DMS 273 (cell line): ENCODE measurements around the gene ASGR2.
"Not testable (repeated sequence)": the region's sequence is repeated elsewhere in the genome, so short reads cannot be mapped to it uniquely, and the experiment has no call there.

Source experiments
- DNase-seq: peaks from one replicate; lab custom pipeline; 2025; ENCODE audit not compliant: unreplicated experiment; lab: John Stamatoyannopoulos, UW

Gene ASGR2

DNA sequence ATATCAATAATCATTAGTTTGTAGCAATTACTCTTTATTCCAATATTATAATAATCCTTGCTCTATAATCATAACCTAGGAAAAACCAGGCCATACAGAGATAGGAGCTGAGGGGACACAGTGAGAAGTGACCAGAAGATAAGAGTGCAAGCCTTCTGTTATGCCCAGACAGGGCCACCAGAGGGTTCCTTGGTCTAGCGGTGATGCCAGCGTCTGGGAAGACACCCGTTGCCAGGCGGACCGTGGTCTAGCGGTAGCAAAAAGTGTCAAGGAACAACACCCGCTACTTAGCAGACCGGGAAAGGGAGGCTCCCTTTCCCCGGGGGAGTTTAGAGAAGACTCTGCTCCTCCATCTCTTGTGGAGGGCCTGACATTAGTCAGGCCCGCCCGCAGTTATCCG lies 11.8 kb upstream of the ASGR2 start:
- not testable (repeated sequence) for DNase-seq

DNA sequence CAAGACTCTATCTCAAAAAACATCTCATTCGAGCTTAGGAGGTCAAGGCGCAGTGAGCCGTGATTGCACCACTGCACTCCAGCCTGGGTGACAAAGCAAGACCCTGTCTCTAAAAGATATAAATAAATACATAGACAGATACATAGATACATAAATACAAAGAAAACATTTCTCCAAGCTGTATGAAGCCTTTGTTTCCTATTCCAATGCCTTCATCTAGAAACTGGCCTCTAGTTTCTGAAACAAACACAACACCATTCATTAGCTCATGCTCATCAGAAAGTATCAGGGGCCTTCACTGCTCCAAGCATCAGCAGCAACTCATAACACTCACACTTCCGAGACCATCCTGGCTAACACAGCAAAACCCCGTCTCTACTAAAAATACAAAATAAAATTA lies 10.3 kb upstream of the ASGR2 start:
- DNase-seq, result no peak

DNA sequence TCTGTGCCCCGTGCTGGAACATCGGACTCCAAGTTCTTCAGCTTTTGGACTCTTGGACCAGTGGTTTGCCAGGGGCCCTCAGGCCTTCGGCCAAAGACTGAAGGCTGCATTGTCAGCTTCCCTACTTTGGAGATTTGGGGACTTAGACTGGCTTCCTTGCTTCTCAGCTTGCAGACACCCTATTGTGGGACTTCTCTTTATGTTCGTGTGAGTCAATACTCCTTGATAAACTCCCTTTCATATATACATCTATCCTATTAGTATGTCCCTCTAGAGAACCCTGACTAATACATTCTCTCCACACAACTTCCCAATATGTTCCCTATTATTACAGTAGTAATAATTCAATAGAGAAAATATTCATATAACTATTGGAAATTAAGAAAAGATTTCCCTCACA lies 9.2 kb upstream of the ASGR2 start:
- DNase-seq, result no peak

DNA sequence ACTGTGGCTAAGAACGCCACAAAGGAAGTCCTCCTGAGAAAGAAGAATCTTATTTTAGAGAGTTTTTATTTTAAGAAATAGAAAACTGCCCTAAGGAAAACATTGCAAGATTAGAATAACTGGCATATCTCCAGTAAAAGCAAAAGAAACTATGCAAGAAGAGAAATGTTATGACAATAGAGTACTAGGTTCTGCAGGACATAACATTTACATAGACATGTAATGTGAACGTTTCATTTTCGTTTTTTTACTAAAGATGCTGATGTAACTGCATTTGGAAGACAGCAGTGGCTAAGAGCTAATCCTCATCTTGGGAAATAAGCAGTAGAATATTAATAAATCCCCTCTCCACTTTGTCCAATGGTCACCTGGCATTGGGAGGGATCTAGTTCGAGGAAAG lies 7.8 kb upstream of the ASGR2 start:
- no peak for DNase-seq

DNA sequence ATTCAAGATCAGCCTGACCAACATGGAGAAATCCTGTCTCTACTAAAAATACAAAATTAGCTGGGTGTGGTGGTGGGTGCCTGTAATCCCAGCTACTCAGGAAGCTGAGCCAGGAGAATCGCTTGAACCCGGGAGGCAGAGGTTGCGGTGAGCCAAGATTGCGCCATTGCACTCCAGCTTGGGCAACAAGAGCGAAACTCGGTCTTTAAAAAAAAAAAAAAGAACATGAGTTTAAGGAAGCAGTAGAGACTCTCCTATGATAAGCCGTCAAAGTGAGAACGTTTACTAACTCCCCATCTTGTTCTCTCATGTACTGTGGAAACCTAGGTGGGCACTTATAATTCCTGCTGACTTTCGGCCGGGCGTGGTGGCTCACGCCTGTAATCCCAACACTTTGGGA lies 6.0 kb upstream of the ASGR2 start:
- not testable (repeated sequence) for DNase-seq

DNA sequence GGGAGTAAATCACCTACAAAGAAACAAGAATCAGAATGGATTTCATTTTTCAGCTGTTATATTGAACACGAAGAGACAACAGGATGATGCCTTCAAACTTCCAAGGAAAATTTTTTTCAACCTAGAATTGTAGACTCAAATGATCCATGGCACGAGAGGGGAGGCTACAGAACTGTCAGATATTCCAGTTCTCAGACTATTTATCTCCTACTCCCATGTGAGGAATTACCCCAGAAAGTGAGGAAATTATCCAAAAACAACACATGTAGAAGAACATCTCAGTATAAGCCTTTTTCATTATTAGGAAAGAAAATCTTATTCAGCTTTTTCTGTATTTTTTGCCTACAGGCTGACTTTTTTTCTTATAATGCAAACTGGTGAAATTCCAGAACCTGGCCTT lies 5.5 kb upstream of the ASGR2 start:
- no peak for DNase-seq

DNA sequence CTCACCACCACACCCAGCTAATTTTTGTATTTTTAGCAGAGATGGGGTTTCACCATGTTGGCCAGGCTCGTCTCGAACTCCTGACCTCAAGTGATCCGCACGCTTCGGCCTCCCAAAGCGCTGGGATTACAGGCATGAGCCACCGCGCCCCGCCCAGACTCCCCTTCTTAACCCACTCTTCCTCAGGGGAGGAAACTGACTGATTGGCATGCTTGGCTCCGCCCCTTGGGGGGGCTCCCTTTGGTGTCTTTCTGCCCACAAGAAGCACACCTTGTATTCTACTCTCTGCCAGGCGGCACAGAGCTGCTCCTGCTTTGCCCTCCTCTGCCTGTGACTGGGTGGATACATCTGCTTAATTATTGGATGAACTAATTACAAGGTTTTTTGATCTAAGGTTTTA lies 4.7 kb upstream of the ASGR2 start:
- no peak for DNase-seq

DNA sequence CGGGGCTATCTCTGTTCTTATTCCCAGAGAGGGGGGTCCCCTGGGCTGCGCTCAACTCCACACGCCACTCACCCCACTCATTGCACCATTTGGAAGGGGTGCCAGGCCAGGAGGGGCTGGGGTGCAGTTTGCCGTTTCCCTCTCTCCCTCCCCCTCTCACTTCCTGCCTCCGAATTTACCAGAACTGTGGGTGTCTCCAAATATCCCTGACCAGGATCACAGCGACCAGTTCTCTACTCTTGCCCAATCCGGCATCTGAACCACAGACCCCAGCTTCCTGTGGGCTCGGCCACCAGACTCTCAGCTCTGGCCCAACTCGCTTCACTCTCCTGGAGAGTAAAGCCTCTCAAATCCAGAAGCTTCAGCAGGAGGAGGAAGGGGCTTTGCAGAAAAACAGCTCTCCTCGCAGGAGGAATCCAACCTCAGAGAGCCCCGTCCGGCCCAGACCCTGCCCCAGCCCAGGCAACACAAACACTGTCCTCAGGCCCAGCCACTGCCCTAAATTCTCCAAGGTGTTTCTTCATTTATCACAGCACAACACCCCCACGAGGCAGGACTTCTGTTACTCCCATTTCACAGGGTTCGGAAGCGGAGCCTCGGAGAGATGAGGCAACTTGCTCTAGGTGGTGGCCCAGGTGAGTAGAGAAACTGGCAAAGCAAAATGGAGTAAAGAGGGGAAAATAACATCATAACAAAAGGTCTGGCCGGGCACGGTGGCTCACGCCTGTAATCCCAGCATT lies 423 bp upstream of the ASGR2 start:
- no peak for DNase-seq

DNA sequence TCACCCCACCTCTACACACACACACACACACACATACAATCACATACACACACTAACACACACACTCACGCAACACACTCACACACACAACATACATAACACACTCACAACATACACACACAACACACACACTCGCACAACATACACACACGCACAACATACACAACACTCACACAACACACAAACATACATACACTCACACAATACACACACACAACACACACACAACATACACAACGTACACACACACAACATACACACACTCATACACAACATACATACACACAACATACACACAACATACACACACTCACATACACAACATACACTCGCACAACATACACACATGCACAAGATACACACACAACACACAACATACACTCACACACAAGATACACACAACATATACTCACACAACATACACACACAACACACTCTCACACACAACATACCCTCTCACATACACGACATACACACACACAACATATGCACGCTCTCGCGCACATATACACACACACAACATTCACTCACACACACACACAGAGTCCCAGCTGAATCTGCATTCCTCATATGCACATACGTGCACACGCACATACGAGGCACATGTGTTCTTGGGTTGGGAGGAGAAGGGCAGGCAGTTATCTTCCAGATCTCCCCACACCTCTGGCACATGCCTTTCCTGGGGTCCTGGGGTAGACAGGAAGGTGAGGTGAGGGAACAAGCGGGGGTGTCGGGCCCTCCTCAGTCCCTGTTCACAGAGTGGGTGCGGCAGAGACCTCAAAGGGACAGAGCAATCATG lies 1.1 kb downstream of the ASGR2 start:
- no peak for DNase-seq

DNA sequence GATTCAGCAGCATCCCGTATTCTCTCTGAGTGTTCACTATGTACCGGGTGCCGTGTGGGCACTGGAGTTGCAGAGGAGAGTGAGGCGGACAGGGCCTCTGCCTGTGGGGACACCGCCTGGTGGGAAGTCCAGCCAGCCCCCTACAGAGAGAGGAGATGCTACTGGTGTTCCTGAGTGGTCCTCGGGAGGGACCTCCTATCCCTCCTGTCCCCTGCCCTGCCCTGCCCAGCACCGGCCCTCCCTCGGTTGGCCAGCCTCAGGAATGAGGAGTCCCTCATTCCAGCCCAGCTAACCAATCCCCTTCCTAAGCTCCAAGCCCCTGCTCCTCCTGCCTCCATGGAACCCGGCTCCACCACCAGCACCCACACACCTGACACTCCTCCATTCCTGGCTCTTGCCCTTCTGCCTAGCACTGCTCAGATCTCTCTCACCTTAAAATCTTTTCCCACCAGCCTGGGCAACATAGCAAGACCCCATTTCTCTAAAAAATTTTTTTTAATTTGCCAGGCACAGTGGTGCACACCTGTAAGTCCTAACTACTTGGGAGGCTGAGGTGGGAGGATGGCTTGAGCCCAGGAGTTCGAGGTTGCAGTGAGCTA lies 2.0 kb downstream of the ASGR2 start:
- no peak for DNase-seq

DNA sequence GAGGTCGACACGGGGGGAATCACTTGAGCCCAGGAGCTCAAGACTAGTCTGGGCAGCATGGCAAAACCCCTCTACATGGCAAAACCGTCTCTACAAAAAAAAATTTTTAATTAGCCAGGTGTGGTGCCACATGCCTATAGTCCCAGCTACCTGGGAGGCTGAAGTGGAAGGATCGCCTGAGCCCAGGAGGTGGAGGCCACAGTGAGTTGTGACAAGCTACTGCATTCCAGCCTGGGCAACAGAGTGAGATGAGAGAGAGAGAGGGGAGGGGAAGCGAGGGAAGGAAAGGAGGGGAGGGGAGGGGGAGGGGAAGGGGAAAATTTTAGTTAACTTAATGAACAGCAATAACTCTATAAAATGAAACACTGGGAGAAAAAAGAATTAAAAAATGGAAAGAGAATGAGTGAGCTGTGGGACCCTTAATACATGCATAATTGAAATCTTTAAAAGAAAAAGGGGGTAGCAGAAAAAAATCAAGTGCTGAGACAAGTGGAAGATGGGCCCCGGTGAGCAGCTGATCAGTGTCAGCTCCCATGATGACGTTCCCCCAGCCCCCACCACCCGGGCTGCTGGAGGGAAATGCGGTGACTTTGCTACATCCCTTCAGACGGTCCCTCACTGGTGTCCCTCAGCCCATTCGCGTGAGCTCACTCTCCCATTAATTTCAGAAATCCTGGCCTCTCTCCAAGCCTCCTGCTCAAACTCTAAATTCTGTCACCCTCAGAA lies 2.7 kb downstream of the ASGR2 start:
- DNase-seq, result peak; percentile 36

DNA sequence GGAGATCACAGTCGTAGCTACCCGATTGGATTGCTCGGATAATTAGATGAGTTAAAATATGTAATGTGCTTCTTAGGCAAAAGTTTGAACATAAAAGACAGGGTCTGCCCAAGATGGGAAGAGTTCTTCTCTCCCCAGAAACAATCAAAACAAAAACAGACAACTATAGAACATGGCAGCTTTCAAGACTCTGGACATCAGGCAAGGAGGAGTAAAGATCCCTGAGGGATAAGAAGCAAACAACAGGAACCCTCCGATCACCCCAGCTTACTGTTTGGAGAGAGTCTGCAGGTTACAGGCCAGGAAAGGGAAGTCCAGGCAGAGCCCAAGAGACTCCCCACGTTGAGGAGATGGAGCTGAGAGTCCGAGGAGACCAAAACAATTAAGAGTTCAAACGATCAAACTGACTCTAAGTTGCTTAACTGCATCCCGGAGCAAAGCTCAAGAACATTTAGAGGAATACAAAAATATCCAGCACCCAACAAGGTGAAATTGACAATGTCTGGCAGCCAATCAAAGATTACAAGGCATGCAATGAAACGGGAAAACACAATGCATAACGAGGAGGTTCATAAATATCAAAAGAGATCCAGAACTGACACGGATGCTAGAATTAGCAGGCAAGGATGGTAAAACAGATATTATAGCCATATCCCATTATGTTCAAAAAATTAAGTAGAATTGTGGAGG lies 3.9 kb downstream of the ASGR2 start:
- DNase-seq, result no peak

DNA sequence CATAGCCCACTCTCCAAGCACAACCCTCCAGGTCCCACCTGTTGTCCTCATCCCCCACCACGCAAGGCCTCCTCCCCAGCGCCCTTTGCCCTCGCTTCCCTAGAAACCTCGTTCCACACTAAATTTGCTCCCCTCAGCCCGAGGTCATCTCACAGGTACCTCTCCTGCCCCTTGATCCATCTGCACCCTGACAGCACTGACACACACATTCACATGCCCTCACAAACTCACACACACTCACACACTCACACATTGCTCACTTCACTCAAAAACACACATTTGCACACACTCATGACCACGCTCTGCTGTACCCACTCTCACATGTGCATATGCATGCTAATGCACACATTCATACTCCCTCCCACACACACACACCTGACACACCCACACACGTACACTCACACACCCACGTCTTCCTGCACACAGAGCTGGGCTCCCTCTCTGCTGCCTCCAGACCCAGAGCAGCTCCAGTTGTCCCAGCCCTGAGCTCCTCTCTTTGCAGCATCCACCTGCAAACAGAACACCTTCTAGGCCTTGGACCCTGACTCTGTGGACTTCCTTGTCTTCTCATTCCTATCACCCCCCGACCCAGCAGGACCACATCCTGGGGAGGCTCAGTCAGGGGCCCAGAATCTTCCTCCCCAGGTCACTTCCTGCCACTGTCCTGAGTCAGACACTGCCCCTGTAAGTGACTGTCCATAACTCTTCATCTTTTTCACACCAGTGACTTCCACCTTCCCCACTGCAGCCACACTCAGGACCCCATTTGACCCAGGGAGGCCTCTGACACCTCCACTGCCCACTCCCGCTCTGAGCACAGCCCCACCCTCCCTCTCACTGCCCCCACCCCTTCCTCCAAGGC lies 4.9 kb downstream of the ASGR2 start:
- no peak for DNase-seq

DNA sequence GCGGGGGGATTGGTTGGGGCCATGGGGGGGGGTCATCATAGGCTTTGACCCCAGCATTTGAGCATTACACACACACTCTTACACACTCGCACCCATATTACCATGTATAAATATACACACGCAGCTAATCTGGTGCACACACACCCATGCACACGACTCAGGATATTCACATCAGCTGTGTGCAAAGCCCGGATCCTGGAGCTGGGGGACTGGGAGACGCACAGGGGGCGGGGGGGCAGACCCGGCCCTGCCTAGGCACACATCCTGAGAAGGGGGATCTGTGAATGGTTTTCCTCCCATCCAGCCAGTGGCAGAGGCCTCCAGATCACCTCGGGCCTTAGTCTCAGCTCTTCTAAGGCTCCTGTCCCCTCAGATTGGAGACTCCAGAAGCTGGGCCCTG lies 5.6 kb downstream of the ASGR2 start:
- DNase-seq, result no peak

DNA sequence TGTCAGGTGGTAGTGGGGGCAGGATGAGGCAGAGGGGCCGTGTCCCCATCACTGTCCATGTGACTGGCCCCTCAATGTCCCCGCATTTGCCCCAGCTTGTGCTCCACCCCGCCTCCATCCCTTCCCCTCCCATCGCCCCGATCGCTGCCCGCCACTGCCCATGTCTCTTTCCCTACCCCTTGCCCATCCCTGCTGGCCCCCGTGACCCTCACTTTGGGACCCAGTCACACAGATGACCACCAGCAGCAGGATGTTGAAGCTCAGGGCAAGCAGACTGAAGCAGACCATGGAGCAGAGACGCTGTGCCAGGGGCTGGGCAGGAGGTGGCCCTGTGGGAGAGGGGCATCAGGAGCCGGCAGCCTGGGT lies 6.1 kb downstream of the ASGR2 start:
- DNase-seq, result no peak

DNA sequence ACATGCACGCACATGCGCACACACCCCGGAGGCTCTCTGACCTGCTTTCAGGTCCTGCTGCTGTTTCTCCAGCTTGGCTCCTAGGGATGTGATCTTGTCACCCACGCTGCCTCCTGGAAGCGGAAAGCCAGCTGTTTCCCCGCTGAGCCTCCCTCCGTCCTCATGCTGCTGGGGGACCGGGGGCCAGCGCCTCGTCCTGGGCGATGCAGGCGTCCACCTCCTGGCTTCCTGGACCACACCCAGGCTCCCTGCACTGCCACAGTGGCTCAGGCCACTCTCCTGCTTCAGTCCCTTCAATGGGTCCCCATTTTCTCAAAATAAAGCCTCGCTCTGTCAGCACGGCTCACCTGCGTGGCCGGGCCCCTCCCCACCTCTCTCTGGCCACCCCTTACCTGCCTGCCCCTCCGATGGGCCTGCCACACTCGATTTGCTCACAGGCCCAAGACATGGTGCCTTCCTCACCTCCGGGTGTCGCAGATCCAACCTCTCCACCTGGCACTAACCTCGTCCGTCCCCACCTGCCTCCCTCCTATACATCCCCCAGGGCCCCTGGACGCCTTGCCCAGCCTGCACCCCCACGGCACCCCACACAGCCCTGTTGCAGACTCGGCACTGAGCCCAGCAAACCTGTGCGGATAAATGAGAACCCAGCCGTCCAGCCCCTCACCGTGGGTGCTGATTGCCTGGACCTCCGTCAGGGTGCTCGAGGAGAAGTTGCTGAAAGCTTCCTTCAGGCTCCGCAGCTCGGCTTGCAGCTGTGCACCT lies 6.6 kb downstream of the ASGR2 start:
- DNase-seq, result no peak

DNA sequence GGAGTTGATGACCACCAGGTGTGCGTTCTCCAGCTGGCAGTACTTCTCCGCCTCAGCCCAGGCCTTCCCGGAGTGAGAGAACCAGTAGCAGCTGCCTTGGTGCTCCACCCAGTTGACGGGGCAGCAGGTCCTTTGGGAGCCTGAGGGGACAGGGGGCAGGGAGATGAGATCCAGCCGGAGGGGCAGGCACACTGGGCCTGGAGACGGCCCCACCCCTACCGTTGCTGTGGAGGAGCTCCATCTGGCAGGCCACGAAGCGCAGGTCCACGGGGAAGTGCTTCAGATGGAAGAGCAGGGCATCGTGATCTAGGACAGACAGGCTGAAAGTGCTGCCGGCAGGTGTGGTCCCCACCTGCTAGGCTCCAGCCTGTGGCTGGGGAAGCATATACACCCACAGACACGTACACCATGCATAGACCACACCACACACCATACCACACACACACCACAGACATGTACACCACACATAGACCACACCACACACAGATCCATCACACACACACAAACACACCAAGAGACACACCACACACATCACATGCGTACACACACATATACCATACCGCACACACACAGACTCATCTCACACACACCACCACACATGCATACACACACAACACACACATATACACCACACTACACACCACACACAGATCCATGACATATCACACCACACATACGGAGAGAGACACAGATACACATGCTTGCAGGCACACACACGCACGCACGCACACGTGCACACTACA lies 7.4 kb downstream of the ASGR2 start:
- no peak for DNase-seq

DNA sequence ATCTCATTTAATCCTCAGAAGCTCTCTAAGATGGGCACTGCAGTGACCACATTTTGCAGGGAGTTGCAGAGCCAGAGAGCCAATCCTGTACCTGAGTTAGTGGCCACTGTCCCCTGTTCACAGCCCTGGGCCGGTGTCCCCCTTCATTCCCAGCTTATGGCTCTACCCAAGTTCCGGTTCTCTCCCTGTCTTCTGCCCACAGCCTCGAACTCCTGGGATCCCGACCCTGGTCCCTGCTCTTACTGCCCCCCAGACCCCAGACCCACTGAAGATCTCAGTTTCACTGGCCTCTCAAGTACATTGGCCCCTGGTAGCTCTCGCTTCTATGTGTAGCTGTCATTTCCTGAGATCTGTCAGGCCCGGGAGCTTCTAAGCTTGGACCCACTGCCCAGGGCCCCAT lies 12.2 kb downstream of the ASGR2 start:
- no peak for DNase-seq

DNA sequence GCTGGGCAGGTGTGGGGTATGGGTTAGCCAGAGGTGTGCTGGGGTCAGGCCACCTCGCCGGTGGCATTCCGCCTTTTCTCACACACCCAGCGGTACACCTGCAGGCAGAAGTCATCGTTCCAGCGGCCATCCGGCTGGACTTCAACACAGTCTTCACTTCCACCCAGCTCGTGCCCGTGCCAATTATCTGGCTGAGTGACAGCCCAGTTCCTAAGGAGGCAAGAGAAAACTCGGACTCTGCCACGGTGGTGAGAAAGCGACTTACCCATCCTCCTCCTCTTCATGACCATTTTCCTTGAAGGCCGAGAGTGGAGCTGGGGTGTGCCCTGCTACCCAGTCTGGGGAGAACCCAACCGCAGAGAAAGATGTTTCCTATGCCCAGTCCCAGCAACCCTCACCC lies 13.1 kb downstream of the ASGR2 start:
- DNase-seq, result no peak
